SU-DHL-6 (cell line): ENCODE data around the gene ZFTA.

ENCODE experiments used
- H2AFZ ChIP-seq: fragments of 200-600 bp; sonication (generic); 2 replicates; pipeline ENCODE4 v1.6.1; 2014; ENCODE audit warnings: low read depth, mild to moderate bottlenecking, moderate library complexity, mixed read lengths, antibody characterized with exemption, low read length; ENCODE audit not compliant: severe bottlenecking
- H3F3A ChIP-seq: fragments of 200-600 bp; shearing (Covaris generic); 2 replicates; pipeline ENCODE4 v1.6.0; 2016; ENCODE audit warnings: antibody characterized with exemption, mild to moderate bottlenecking; ENCODE audit not compliant: insufficient read depth
- H3K27ac ChIP-seq: fragments of 200-600 bp; sonication (generic); 2 replicates; pipeline ENCODE4 v1.5.1; 2016; ENCODE audit warnings: low read depth, mild to moderate bottlenecking, low read length, moderate library complexity, mixed read lengths
- H3K27me3 ChIP-seq: fragments of 200-600 bp; sonication (generic), shearing (Covaris generic); 2 replicates; pipeline ENCODE4 v1.6.0; 2014; ENCODE audit warnings: mild to moderate bottlenecking, low read length
- H3K36me3 ChIP-seq: fragments of 200-600 bp; sonication (generic); 2 replicates; pipeline ENCODE4 v1.6.1; 2014; ENCODE audit warnings: mild to moderate bottlenecking, low read length, mixed read lengths
- H3K4me2 ChIP-seq: fragments of 300-600, 200-600 bp; shearing (Covaris generic), sonication (generic); 2 replicates; pipeline ENCODE4 v1.6.0; 2014; ENCODE audit warnings: low read length, low read depth, mild to moderate bottlenecking; ENCODE audit not compliant: poor library complexity, severe bottlenecking
- H3K4me3 ChIP-seq: fragments of 200-600 bp; sonication (generic); 2 replicates; pipeline ENCODE4 v1.5.1; 2014; ENCODE audit warnings: antibody characterized with exemption, low read length, mild to moderate bottlenecking, mixed read lengths; ENCODE audit not compliant: insufficient read depth, poor library complexity, severe bottlenecking
- H3K79me2 ChIP-seq: fragments of 200-600 bp; sonication (generic); 2 replicates; pipeline ENCODE4 v1.6.1; 2014; ENCODE audit warnings: mild to moderate bottlenecking, low read length, moderate library complexity; ENCODE audit not compliant: insufficient read depth
- H3K9ac ChIP-seq: fragments of 200-600 bp; sonication (generic); 2 replicates; pipeline ENCODE4 v1.7.0; 2014; ENCODE audit warnings: mild to moderate bottlenecking, low read length
- H3K9me2 ChIP-seq: fragments of 200-600 bp; sonication (generic); replicated peaks from 2 replicates; pipeline ENCODE4 v1.6.1; 2014; ENCODE audit warnings: low read length; ENCODE audit not compliant: insufficient read depth
- H3K9me3 ChIP-seq: fragments of 200-600 bp; sonication (generic); 2 replicates; pipeline ENCODE4 v1.6.1; 2014; ENCODE audit warnings: low read length, mixed read lengths; ENCODE audit not compliant: insufficient read depth
- H4K20me1 ChIP-seq: fragments of 200-600 bp; sonication (generic); 2 replicates; pipeline ENCODE4 v1.6.1; 2014; ENCODE audit warnings: low read depth, mild to moderate bottlenecking, antibody characterized with exemption, low read length, moderate library complexity, mixed read lengths
- CTCF ChIP-seq: fragments of 200-600 bp; sonication (generic); IDR thresholded peaks from one replicate; pipeline ENCODE4 v1.5.1; 2017; ENCODE audit warnings: antibody characterized with exemption, mild to moderate bottlenecking, low read length, moderate library complexity; ENCODE audit not compliant: insufficient read depth, poor library complexity, severe bottlenecking
- EZH2phosphoT487 ChIP-seq: fragments of 200-600 bp; sonication (generic), shearing (Covaris generic); conservative IDR thresholded peaks from 2 replicates; pipeline ENCODE4 v1.6.1; 2018; ENCODE audit warnings: mild to moderate bottlenecking, antibody characterized with exemption, low read length, moderate library complexity, mixed read lengths

The ZFTA gene

GRCh38 chr11:63756919-63757761, 11.4 kb downstream of the ZFTA start:
- no peak overlapping the region for H3K27ac ChIP-seq
- peaks cover 14% of the 10 kb centered on the region; the same call in 1 of the 2 replicates for H3K36me3 ChIP-seq
- no peaks in the 10 kb centered on the region for H3K79me2 ChIP-seq
- H3K4me3 ChIP-seq = no peak overlapping the region
- no peak overlapping the region for H3K4me2 ChIP-seq
- H3K9me2 ChIP-seq = no peaks in the 10 kb centered on the region
- no peaks in the 10 kb centered on the region for H3K27me3 ChIP-seq
- H3F3A ChIP-seq = 0 out of 2 replicates have a peak, but pooled peaks cover 9% of the 10 kb centered on the region
- H3K9me3 ChIP-seq = no peaks in the 10 kb centered on the region
- H4K20me1 ChIP-seq = no peaks in the 10 kb centered on the region
- no peak overlapping the region for H2AFZ ChIP-seq
- H3K9ac ChIP-seq = no peak overlapping the region
- TF ChIP-seq EZH2phosphoT487 = no peak
- TF ChIP-seq CTCF = no peak

GRCh38 chr11:63749624-63750023, 19.0 kb downstream of the ZFTA start:
- Histone ChIP-seq H3K9me3 (no peaks in the 10 kb centered on the region), H3K9me2 (no peaks in the 10 kb centered on the region), H3K4me2 (no peak overlapping the region), H3F3A (0 out of 2 replicates have a peak, but pooled peaks cover 3% of the 10 kb centered on the region), H4K20me1 (no peaks in the 10 kb centered on the region), H3K27me3 (no peaks in the 10 kb centered on the region), H3K4me3 (no peak overlapping the region), H3K79me2 (no peaks in the 10 kb centered on the region; the same call in 1 of the 2 replicates), H2AFZ (no peak overlapping the region), H3K27ac (no peak overlapping the region), H3K36me3 (0 out of 2 replicates have a peak, but pooled peaks cover 12% of the 10 kb centered on the region), H3K9ac (no peak overlapping the region)
- TF ChIP-seq EZH2phosphoT487 = no peak
- TF ChIP-seq CTCF = no peak

GRCh38 chr11:63747011-63747410, 21.6 kb downstream of the ZFTA start:
- 0 out of 2 replicates have a peak, but pooled peaks cover 3% of the 10 kb centered on the region for H3F3A ChIP-seq
- H3K27ac ChIP-seq = no peak overlapping the region
- no peaks in the 10 kb centered on the region for H3K9me2 ChIP-seq
- H3K9ac ChIP-seq = no peak overlapping the region
- H3K36me3 ChIP-seq = 0 out of 2 replicates have a peak, but pooled peaks cover 5% of the 10 kb centered on the region
- H2AFZ ChIP-seq = no peak overlapping the region
- no peak for TF ChIP-seq CTCF
- TF ChIP-seq EZH2phosphoT487 = no peak
- H4K20me1 ChIP-seq = no peaks in the 10 kb centered on the region
- H3K4me2 ChIP-seq = no peak overlapping the region
- no peak overlapping the region for H3K4me3 ChIP-seq
- H3K79me2 ChIP-seq = peaks cover 8% of the 10 kb centered on the region; the same call in 1 of the 2 replicates
- no peaks in the 10 kb centered on the region for H3K27me3 ChIP-seq
- H3K9me3 ChIP-seq = no peaks in the 10 kb centered on the region
